Breast epithelium (tissue), 3 donors: ENCODE results near the gene HSD17B14.

ENCODE experiments used
- POLR2A ChIP-seq: fragments of 450-650 bp; IDR thresholded peaks from one replicate; pipeline ENCODE4 v1.6.1; 2016; ENCODE audit warnings: antibody characterized with exemption, mild to moderate bottlenecking, moderate library complexity
- POLR2AphosphoS5 ChIP-seq, 3 donors: sonication (generic); formaldehyde crosslinking; IDR thresholded peaks; one replicate each; pipeline ENCODE4 v1.6.1; 2017; ENCODE audit warnings: antibody characterized with exemption in 3 of 3
- TF ChIP-seq, protein P1 (sequence below), 3 donors: fragments of 450-650 bp; IDR thresholded peaks; one replicate each; pipeline ENCODE4 v1.5.1; 2016 to 2017; ENCODE audit warnings: antibody characterized with exemption in 3 of 3, mild to moderate bottlenecking in 3 of 3, moderate library complexity in 3 of 3

- TF ChIP-seq, protein P1, sequence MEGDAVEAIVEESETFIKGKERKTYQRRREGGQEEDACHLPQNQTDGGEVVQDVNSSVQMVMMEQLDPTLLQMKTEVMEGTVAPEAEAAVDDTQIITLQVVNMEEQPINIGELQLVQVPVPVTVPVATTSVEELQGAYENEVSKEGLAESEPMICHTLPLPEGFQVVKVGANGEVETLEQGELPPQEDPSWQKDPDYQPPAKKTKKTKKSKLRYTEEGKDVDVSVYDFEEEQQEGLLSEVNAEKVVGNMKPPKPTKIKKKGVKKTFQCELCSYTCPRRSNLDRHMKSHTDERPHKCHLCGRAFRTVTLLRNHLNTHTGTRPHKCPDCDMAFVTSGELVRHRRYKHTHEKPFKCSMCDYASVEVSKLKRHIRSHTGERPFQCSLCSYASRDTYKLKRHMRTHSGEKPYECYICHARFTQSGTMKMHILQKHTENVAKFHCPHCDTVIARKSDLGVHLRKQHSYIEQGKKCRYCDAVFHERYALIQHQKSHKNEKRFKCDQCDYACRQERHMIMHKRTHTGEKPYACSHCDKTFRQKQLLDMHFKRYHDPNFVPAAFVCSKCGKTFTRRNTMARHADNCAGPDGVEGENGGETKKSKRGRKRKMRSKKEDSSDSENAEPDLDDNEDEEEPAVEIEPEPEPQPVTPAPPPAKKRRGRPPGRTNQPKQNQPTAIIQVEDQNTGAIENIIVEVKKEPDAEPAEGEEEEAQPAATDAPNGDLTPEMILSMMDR (IDR thresholded peaks at IDR 0.05) = no peak
- TF ChIP-seq POLR2AphosphoS5 (IDR thresholded peaks at IDR 0.05) = no peak
- no peak for TF ChIP-seq POLR2A
Observed at GRCh38 chr19:48777720-48778119, 58.6 kb downstream of the HSD17B14 start.
